GM12873 (cell line): ENCODE data around the gene SLC41A3.

Experiments used
- TF ChIP-seq, protein P1 (sequence below): IDR thresholded peaks from 2 replicates; pipeline ENCODE4 v1.5.1; 2012; ENCODE audit warnings: low read depth, mild to moderate bottlenecking, moderate library complexity, low read length, control low read depth; ENCODE audit not compliant: insufficient read depth; ENCODE audit errors: missing control alignments

The SLC41A3 gene

DNA sequence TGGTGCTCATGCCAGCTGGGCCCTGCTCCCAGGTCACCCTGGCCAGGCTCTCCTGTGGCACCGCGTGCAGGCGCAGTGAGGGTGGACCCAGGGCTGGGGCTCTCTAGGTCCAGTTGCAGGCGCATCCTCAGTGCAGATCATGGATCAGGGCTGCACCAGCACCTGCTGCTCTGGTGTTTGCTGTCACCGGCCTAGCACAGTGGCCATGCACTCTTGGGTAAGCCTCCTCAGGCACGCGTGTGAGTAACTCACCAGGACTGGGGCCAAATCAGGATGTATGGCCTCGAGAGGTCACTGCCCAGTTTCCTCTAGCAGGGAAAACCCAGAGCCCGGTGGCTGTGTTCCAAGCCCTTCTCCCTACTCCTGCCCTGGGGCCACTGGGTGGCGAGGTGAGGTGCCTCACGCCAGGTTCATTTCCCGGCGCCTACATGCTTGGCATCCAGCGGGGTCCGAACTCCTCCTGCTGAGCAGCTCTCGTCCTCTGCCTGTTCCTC is 45.5 kb upstream of the SLC41A3 start:
- TF ChIP-seq, protein P1, sequence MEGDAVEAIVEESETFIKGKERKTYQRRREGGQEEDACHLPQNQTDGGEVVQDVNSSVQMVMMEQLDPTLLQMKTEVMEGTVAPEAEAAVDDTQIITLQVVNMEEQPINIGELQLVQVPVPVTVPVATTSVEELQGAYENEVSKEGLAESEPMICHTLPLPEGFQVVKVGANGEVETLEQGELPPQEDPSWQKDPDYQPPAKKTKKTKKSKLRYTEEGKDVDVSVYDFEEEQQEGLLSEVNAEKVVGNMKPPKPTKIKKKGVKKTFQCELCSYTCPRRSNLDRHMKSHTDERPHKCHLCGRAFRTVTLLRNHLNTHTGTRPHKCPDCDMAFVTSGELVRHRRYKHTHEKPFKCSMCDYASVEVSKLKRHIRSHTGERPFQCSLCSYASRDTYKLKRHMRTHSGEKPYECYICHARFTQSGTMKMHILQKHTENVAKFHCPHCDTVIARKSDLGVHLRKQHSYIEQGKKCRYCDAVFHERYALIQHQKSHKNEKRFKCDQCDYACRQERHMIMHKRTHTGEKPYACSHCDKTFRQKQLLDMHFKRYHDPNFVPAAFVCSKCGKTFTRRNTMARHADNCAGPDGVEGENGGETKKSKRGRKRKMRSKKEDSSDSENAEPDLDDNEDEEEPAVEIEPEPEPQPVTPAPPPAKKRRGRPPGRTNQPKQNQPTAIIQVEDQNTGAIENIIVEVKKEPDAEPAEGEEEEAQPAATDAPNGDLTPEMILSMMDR, result no peak

DNA sequence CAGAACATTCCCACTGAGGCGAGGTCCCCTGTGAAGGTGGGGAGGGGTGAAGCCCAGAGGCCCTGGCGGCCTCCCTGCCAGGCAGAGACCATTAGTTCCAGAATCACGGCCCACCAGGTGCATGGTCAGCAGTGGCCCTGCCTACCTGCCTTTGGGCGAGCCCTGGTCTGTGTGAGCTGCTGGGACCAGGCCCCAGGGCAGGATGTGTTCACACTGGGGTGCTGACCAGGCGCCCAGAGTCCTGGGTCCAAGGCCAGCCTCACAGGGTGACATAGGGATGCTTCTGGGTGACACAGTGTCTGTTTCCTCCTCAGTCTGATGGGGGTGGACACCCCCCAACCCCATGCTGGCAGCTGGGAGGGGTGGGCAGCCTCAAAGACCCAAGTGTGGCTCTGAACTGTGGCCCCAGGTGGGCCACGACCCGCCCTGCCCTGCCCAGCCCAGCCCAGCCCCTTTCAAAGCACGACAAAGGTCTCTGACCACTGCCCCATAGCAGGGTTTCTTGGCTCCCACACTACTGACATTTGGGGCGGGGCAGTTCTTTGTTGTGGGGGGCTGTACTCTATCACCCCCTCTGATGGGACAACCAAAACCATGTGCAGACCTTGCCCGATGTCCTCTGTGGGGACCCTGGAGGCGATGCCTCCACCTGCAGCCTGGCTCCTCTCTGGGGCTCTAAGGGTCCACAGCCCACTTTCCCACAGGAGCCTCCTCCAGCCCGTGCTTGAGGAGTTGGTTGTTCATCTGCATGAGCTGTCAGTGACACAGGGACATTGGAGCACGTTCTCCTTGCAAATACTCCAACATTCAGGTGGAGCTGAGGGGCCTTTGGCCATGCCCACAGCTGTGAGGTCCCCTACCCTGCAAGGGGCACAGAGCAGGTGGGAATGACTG is 44.8 kb upstream of the SLC41A3 start:
- TF ChIP-seq, protein P1, result no peak

DNA sequence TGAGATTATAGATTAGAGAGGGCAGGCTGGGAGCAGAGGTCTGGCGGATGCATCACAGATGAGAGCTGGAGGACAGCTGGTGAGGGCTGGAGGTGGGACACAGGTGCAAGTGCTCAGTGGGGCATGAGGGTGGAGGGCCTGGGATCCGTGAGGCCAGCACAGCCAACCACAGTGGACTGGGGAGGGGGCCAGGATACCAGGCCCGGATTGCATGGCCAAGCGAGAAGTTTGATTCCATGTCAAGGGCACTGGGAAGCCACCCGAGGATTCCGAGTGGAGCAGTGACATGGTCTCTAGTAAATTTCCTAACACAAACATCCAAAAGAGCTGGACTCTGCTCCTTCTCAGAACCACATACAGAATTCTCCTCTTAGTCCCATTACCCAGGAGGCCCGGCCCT is 44.0 kb upstream of the SLC41A3 start:
- TF ChIP-seq, protein P1, result no peak

DNA sequence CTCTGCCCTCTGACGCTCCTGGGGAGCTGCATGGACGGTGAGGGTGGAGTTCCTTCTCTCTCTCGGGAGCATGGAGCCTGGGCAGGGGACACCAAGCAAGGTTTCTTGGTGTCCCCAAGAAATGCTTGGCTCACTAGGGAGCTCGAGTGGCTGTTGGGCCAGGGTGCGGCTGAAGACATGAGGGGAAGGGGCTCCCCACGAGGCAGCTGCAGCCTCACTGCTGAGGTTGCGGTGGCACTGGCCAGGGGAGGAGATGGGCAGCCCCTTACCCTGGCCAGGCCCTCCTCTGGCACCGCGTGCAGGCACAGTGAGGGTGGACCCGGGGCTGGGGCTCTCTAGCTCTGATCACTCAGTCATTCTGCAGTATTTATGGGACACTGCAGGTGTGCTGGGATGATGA is 43.5 kb upstream of the SLC41A3 start:
- TF ChIP-seq, protein P1, result no peak

DNA sequence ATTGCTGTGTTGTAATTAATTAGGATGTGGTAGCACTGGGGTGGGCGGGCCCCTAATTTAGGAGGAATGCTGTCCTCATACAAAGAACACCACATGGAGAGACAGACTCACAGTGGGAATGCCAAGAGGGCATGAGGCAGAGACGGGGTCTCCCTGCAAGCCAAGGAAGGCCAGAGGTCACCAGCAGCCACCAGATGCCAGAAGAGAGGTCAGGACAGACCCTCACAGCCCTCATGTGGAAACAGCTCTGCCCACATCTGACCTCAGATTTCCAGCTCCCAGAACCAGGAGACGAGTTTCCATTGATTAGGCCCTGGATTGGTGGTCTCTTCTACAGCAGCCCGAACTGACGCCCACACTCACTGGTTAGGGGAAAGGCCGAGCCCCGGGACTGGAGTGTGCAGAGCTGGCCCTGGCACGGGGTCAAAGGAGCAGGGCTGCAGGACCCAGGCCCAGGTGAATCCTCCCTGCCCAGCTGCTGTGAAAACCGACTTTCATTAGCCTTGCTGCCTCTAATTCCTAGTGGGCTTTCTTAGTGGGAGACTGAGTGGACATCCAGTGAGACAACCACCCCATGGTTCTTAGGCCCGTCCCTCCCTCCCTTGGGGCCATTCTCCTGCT is 43.0 kb upstream of the SLC41A3 start:
- TF ChIP-seq, protein P1, result no peak

DNA sequence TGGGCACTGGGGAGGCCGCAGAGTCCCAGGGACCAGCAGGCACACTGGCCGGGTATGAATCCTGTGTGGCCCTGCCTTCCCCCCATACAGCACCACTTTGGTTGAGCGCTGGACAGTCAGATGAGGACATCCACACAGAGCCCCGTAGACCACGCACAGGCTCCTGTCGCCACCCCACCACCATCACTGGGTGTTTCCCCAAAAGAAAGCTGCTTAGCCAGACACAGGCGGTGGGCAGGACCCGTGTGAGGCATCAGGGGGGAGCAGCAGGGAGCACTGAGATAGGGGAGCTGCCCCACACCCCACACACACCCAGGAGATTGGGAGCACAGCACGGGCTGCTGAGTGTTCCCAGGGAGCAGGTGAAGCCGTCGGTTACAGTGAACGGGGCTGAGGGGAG is 42.4 kb upstream of the SLC41A3 start:
- TF ChIP-seq, protein P1, result no peak

DNA sequence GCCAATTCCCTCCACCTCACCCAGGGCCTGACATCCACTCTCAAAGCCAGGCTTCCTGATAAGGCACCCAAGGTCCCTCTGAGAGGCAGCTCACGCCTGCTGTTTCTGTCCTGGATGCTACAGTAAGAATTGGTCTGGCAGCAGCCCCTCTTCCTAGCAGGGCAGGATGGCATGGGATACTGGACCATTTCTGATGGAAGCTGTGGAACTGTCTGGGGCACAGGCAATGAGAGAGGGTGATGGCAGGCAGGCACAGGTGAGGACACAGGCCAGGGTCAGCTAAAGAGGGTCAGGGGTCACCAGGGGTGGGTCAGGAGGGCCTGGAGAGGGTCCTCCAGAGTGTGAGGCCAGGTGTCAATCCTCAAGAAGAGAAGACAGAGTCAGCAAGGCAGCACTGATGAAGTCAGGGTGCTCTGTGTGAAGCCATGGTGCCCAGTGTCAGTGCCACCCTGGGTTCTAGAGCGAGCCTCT is 41.9 kb upstream of the SLC41A3 start:
- TF ChIP-seq, protein P1, result no peak
